Myocyte (in vitro differentiated cells): Measurements from ENCODE around the gene HDAC4. TPM values are rescaled to one million over a fixed set of nuclear protein-coding genes. Genes with fewer than 3 reads are reported as not detected.

ENCODE experiments used
- DNase-seq: peaks from one replicate; pipeline ENCODE4 v3.0.0-alpha.2; 2012; ENCODE audit warnings: low read depth
- total RNA-seq: library from RNA; depleted of rRNA; stranded (reverse); fragments of >200 nt; gene quantifications from 2 replicates; pipeline ENCODE4 v1.2.3, GENCODE V29; 2014

HDAC4 gene
- total RNA-seq, 1 donor from 2014 or later: 38.5 TPM

DNA sequence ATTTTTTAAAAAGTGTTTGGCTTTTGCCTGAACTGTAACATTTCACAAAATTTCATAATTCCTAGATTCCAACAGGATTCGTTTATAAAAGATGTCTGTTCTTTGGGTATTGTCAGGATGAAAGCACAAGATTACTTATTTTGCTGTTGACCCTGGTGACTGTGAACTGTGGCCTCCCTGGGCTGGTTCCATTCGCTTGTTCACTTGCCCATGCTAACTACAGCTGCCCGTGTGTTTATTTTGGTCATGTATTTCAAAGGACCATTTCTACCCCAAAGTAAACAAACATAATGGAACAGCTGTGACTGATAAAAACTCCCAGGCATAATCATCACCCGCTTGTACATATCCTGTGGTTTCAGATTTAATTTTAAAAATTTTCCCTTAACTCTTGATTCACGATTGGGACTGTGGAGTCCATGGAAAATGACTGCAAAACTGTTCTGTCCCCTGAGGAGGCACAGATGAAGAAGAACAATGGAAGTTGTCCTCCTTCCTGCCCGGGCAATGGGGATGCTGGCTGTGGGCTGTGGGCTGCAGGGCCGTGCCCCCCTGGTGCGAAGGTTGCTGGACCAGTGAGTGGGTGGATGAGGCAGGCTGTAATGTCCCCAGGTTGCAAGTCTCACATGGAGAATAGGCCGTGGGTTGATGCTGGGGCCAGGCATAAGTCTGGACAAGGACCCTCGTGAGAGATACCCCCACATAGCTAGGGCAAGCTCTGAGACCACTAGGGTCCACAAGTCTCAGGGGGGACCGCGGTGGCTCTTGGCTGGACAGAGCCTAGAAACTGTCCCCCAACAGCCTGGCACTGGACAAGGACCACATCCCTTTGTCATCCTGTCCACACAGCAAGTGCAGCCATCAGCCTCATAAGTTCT is 28.9 kb upstream of the HDAC4 start:
- DNase-seq: peak; percentile 79

DNA sequence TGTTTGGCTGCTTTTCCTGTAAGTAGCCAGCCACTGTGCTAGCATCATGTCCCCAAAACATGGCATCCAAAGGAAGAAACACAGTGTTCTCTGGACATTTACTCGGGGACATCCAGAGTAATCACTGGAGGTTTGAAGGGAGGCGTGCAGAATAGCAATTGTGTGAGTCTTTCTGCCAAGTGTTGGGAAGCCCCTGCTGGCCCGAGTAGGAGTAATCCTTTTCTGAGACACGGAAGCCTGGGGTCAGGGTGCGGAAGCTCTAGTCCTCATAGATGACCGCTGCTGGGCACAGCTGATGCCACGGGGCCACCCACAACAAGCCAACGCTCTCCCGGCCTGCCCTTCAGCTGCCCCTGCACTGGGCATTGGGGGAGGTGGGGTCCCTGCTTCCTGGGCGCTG is 24.8 kb upstream of the HDAC4 start:
- DNase-seq: peak; percentile 68

DNA sequence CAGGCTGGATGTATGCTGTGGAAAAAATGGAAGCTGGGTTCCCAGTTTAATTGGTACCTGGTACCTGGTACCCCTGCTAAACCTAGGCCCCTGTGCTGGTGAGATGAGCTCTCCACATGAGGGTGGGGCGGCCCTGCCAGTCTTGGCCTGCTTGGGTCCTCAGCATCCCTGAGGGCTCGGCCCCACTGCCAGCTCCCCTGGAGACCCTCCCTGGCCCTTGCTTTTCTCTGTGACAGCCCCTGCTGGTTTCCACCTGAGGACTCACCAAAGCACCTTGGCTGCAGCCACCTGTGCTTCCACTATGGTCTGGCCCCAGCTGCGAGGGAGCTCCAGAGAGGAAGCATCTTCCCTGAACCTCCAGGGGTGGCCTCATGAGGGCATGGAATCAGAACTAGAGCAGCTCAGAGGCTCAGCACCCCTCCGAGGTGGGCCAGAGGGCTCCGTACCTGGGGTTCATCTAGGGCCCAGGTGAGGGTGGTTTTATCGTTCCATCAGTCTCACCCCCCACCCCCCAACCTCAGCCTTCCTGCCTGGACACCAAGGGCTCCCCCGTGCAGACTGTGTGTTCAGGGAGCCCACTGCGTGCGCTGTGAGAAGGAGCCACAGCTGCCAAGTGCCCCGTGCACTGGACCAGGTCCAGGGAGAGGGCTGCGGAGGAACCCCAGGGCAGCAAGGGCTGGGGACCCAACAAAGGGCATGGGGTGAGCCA is 23.7 kb upstream of the HDAC4 start:
- no peak for DNase-seq

DNA sequence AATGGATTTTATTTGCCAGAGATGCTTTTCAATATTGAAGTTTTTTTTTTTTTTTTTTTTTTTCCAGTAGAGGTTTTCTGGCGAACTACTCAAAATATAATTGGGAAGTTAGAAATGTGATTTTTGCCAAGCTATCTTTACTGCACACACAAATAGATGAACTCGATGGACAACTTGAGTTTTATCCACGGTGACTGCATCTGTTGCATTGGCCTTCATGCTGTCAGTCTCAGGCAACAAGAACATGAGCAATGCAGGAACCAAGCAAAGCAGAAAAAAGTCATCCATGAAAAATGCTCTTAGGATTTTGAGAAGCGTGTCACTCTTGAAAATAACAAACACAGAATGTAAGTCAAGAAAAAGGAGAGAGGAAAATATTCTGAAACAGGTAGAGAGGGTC is 22.7 kb upstream of the HDAC4 start:
- no peak for DNase-seq

DNA sequence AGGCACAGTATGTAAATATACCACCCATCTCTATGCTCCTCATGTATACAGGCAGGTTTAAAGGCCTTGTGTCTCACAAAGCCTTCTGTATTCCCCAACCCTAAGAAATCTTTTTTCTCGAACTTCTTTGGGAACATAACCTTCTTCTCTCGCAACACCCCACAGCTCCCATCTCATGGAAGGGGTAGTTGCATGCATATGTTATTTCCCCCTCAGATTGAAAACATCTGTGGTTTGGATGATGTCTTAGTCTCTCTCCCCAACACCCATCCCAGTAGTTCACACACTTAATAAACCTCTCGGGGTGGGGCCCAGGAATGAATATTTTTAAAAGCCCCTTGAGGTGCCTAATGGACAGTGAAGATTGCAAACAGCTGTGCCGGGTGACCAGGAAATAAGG is 21.0 kb upstream of the HDAC4 start:
- no peak for DNase-seq

DNA sequence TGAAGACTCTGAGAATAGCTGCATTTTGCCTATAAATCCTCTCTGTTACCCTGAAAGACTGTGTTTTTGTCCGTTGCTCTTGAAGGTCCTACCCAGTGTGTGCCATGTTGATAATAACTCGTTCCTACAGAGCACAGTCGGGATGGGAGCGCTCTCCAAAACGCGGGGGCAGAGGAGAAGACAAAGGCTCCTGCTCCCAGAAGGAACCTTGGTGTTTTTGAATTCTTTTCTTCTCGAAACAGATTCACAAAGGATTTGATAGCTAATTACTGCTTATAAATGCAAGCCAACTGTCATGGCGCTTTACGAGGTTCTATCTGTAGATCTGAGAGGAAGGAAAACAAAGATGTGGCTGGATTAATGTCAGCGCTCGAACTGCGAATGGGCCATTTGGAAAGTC is 19.3 kb upstream of the HDAC4 start:
- DNase-seq: no peak

DNA sequence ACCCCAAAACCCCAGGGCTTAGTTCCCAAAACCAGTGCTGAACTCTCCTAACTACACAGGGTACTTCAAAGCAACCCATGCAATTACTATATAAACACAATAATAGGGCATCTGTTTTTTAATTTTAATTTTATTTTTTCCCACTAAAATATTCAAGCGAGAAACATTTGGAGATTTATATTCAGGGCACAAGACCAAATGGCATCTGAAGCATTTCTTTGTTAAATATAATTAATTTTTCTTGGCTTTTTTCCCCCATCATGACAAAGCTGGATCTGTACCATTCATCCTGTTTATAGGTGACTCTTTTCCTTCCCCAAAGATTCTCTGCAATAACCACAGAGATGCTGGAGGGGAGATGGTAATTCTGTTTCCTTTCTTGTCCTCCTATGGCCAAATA is 18.1 kb upstream of the HDAC4 start:
- no peak for DNase-seq

DNA sequence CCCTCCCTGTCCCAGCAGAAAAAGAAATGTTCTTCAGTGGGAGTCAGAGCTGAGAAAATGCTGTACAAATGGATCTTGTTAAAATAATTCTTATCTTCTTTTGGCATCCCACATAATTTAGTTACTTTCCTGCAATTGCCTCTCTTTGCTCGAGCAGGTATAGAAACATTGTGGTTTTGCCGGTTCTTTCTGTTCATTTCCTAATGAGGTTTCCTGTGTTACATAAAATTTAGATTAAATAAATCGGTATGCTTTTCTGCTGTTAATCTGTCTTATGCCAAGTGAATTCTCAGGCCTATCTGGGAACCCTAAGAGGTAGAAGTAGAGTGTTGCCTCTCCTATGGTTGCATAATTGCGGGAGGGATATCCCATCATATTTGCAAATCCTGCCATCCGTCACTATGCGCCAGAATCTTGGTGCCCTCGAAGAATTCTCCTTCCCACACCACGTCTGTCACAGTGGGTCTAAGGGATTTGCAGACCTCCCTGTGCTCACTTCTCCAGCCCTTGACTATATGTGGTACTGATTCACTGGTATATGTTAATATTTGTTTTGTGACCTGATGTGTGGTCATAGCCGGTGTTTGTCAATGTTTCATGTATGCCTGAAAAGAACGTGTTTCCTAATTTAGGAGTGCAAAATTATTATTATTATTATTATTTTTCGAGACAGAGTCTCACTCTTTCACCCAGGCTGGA is 12.2 kb upstream of the HDAC4 start:
- DNase-seq: no peak

DNA sequence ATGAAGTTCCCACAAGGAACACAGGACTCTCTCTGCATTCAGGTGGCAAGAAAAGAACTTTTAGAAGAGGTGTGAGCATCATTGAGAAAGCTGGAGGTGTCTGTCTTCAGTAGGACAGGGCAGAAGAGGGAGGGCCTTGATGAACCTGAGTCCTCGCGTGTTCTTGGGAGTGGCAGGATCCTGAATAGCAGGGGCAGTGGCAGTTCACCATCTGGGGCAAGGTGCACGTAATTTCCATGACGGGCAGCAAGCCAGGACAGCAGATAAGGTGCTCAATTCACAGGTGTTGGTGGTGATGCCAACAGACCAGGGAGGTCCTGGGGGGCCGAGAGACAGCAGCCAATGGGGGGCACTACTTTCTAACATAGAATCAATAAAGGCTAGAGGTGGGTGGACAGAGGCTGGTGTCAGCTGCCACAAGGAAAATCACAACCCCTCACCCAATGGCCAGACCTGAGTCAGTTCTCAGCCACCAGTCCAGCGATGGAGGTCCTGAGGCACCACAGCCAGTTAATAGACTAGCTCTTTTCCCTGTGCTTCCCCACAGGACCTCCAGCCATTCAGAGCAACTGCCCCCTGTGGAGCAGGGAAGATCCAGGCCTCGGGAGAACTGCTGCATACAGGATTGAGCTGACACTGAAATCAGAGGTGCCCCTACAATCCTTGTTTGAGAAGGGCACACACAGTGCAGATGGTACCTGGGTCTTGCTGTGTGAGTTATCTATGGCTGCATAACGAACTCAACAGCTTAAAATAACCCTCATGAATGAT is 10.9 kb upstream of the HDAC4 start:
- DNase-seq: no peak

DNA sequence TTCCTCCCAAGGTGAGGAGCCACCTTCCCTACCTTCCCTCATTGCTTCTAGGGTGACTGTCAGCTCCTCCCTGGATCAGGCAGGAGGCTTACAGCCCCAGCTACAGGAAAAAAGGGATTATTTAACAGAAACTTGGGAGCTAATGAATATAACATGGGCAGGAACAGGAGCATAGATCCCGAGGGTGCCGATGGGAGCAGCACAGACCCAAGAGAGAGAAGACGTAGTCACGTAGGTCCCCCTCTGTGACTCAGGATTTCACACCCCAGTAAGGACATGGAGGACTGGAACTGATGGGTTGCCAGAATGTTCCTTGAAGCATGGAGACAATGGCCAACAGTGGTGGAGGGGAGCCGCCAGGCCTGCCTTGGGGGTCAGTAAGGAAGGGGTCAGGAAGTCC is 10.3 kb upstream of the HDAC4 start:
- no peak for DNase-seq

DNA sequence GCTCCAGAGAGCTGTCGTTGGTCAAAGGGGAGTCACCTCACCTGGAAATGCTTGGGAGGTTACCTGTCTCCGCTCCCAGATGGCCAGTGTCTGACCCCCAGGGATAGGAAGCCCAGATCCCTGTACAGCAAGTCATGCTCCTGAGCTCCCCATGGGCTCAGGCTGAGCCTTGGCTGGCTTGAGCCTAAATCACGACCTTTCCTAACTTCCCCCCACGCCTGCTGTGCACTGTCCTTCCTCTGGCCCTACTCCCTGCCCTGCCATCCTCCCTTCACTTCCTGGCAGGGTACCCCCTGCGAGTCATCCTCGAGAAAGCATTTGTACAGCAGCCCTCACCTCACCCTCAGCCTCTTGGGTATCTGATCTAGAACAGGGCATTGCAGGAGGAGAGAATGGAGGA is 9.2 kb upstream of the HDAC4 start:
- DNase-seq: no peak

DNA sequence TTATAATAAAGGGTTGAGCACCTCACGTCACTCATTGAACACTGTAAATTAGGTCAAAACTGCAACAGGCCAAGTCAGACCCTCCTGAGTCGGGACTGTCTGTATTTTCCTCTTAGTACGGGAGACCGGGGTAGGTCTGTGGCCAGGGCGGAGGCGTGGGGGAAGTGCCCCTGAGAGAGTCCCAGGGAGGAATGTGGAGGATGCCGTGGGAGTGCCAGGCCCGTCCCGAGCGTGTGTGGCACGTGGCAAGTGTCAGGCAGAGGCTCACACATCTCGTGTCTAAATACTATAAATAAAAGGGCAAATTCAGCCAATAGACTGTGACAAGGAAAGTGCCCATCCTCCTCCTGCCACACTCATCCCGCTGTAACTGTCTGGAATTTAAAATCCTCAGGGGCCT is 6.3 kb upstream of the HDAC4 start:
- DNase-seq: no peak

DNA sequence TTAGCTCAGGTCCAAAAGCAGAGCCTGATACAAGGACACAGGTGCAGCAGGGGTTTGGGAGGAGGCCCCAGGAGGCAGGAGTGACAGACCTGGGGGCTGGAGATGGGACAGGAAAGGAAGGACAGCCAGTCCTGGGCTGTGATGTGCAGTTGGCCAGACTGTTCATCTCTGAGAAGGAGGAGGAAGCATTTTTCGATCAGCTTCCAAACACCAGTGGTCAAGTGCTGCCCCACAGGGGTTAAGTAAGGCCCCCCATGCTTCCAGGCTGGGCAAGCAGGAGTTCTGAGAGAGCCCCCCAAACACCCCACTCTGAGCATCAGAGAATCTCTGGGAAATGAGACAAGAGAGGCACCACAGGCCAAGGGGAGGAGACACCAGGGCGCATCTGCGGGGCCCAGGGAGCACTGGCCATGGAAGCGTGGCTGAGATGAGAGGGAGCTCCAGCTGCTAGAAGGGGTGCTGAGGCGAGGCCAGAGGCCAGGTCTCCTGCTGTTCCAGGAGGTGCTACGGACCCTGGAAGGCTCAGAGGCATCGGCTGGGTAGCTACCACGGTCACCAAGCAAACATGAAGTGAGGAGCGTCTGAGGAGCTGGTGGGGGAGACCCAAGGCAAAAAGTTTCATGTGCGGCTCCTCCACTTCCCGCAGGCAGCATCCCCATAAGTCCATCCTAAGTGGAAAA is 5.6 kb upstream of the HDAC4 start:
- no peak for DNase-seq

DNA sequence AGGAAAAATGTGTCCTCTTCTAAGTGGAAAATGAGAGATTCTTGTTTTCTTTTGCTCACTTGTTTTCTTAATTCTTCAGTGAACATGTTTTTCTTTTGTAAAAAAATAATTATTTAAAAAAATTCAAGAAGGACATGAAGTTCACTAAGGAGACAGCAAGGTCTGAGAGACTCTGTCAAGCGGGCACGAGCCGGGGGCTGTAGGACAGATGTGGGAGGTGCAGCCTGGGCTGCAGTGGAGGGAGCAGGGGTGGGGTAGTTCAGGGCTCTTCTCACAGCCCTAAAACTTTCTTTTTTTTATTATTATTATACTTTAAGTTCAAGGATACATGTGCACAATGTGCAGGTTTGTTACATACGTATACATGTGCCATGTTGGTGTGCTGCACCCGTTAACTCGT is 4.3 kb upstream of the HDAC4 start:
- no peak for DNase-seq

DNA sequence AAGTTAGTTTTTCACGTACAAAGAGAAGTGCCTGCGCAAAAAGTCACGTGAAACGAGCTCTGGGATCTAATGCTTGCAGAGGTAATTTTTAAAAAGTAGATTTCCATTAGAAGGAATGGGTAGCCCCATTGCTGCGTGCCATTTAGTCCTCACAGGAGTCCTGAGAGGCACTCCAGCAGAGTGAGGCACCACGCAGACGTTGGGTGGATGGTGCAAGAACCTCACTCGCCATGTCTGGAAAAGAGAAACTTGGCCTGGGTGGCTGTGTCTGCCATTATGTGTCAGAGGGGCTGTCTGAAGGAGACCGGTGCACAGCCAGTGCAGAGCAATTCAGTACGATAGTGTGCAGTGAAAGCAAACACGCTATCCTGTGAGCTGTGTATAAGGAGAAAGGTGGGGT is 1.8 kb upstream of the HDAC4 start:
- no peak for DNase-seq

DNA sequence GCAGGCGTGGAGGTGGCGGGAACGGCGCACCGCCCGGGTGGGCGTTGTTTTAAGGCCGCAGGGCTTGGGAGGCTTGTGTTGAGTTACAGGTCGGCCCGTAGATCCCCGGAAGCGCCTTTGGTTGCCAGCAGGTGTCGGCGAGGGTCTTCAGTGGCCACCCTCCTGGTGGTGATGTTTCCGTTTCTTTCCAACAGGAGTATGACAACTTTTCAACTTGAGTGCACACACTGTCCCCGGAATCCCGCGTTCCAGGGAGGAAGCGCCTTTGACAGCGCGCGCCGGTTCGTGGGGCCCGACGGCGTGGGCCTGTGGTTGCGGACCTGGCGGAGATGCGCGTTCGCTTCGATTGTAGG is 1.0 kb upstream of the HDAC4 start:
- no peak for DNase-seq

DNA sequence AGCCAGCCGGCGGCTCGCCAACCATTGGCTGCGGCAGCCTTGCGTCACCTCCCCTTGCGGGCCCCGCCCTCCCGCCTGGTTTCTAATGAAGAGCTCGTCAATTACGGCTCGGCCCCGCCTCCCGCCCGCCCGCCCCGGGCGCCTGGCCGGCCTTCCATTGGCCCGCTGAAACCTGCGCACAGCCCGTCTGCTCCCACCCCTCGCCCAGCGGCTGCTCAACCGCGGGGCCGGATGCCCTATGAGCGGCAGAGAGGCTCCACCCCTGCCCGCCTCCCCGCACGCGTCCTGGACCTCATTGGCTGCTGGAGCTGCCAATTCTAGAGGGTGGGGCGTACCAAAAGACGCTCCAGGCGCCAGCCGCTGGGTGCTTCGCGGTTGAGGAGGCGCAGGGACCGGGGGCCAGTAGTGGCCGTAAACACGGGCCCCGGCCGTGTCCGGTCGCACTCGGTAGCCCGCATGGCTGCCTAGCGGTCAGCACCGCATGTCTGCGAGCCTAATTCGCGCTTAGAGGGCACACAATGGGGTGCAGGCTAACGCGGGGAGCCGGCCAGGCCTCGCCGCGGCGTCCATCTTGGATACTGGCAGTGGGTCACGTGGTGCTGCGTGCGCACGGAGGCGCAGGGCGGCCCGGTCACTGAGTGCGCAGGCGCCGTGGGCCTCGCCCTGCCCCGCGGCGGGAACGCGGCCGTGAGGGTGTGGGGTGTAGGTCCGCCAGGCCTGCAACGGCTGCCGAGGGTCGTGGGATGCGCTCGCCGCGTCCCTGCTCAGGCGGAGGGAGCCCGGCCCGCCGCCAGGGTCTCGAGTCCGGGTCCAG is 454 bp upstream of the HDAC4 start:
- peak; percentile 99 for DNase-seq

DNA sequence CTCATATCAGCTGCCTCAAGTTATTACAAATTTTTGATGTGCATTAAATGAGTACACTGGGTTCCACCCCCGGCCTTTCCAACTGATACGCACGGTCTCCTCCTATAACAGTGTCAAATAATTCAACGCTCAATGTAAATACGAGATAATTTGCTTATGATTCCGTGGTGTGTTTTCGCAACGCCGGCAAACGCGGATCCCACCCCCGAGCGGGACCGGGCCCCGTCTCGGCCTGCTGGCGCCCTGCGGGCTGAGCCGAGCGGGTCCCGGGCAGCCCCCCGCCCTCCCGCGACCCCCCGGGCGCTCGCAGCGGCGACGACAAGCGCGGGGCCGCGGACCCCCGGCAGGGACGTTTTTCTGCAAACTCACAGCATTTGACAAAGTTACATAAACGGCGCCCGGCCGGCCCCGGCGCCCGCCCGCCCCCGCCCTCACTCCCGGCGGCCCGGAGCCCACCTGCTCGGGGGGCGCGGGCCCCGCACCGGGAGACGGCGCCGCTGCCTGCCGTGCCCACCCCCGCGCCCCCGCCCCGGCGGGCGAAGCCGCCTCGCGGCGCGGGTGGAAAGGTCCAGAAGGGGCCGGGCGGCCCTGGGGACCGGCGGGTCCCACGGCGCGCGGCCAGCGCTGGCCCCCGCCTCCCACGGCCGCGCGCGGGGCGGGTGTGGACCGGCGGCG is 762 bp downstream of the HDAC4 start:
- no peak for DNase-seq

DNA sequence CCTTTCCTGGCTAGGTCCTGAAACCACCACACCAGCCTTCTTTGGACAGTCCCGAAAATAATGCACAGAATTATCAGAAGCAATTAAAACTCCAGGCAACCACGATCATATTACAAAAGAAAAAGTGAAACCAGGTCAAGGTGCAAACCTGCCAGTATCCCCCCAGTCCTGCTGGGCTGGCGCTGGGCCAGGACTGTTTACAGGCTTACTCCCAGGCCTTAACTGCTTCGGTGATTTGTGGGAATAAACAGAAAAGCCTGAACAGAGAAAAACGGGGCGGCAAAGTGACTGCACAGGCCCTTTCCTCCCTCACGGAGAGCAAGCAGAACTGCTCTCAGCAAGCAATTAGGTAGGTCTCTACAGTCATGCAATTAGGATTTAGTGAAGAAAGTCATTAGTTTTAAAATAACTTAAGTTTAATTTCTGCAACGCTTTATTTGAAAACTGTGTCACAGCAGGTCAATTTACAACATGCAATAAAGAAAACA is 1.3 kb downstream of the HDAC4 start:
- DNase-seq: no peak
